ENCODE data around the gene SPTBN5.

The SPTBN5 gene

GRCh38 chr15:41893422-41894250 is at the start of gene SPTBN5:
SPTBN5 (minus strand) TSS chr15:41894053; CDS start chr15:41893497, 556 bp downstream.
- Histone ChIP-seq H3K4me3 (ENCODE audit: low read depth, low read length) (no peak within 1 kb of the TSS), H3K27me3 (ENCODE audit: control insufficient read depth, insufficient read depth, low read length) (no peaks in the 10 kb centered on the region), H3K36me3 (ENCODE audit: control insufficient read depth, insufficient read depth, low read length) (no peaks in the 10 kb centered on the region), H3K9ac (ENCODE audit: low read depth, low read length) (no peak within 1 kb of the TSS), H3K4me1 (ENCODE audit: control insufficient read depth, insufficient read depth, low read length) (peaks cover 2% of the 10 kb centered on the region), H3K9me3 (ENCODE audit: control insufficient read depth, insufficient read depth, low read length) (no peaks in the 10 kb centered on the region)

DNA sequence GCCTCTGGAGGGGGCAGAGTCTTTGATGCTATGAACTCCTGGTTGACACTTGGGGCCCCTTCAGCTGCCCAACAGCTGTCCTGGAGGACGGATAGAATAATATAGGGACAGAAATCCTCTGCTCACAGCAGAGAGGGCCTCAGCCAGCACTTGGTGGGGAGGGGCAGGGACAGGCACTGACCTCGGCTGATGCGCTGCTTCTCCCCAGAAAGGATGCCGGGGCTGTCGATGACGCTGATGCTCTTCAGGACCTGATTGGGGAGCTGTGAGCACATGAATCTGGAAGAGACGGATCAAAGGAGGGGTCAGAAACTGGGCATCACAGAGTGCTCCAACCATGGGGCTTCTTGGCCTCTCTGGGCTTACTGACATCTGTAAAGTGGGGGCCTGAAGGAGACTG is 49.0 kb upstream of the SPTBN5 start:
- Histone ChIP-seq H3K9ac (ENCODE audit: low read depth, low read length) (no peak overlapping the region), H3K4me3 (ENCODE audit: low read depth, low read length) (no peak overlapping the region), H3K36me3 (ENCODE audit: control insufficient read depth, insufficient read depth, low read length) (peaks cover 3% of the 10 kb centered on the region), H3K27me3 (ENCODE audit: control insufficient read depth, insufficient read depth, low read length) (no peaks in the 10 kb centered on the region), H3K4me1 (ENCODE audit: control insufficient read depth, insufficient read depth, low read length) (no peaks in the 10 kb centered on the region), H3K9me3 (ENCODE audit: control insufficient read depth, insufficient read depth, low read length) (no peaks in the 10 kb centered on the region)

- no peak overlapping the region for H3K9ac ChIP-seq (ENCODE audit: low read depth, low read length)
- H3K4me1 ChIP-seq (ENCODE audit: control insufficient read depth, insufficient read depth, low read length): no peaks in the 10 kb centered on the region
These were observed 48.0 kb upstream of the SPTBN5 start for GRCh38 chr15:41941644-41942415.

GRCh38 chr15:41940441-41940857 is 46.6 kb upstream of the SPTBN5 start:
- no peaks in the 10 kb centered on the region for H3K4me1 ChIP-seq (ENCODE audit: control insufficient read depth, insufficient read depth, low read length)
- peaks cover 3% of the 10 kb centered on the region for H3K36me3 ChIP-seq (ENCODE audit: control insufficient read depth, insufficient read depth, low read length)
- no peak overlapping the region for H3K4me3 ChIP-seq (ENCODE audit: low read depth, low read length)
- H3K9me3 ChIP-seq (ENCODE audit: control insufficient read depth, insufficient read depth, low read length): no peaks in the 10 kb centered on the region
- H3K27me3 ChIP-seq (ENCODE audit: control insufficient read depth, insufficient read depth, low read length): no peaks in the 10 kb centered on the region
- H3K9ac ChIP-seq (ENCODE audit: low read depth, low read length): no peak overlapping the region

More at GRCh38 chr15:41941644-41942415, 48.0 kb upstream of the SPTBN5 start:
- Histone ChIP-seq H3K9me3 (ENCODE audit: control insufficient read depth, insufficient read depth, low read length) (no peaks in the 10 kb centered on the region), H3K36me3 (ENCODE audit: control insufficient read depth, insufficient read depth, low read length) (peaks cover 3% of the 10 kb centered on the region), H3K27me3 (ENCODE audit: control insufficient read depth, insufficient read depth, low read length) (no peaks in the 10 kb centered on the region), H3K4me3 (ENCODE audit: low read depth, low read length) (no peak overlapping the region)

DNA sequence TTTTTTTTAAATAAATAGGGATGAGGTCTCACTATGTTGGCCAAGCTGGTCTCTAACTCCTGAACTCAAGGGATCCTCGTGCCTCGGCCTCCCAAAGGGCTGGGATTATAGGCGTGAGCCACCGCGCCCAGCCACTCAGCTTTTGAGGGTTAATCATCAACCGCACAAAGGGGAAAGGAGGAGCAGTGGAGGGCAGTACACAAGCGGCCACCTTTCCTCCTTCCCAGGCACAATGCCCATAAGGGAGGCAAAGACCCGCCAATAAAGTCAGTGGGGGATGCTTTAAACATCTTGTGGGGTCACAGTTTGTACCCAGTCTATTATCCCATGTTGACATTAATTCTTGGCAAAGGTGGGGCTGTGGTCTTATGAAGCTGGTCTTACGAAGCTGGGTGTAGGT is 46.1 kb upstream of the SPTBN5 start:
- Histone ChIP-seq H3K36me3 (ENCODE audit: control insufficient read depth, insufficient read depth, low read length) (peaks cover 3% of the 10 kb centered on the region), H3K9ac (ENCODE audit: low read depth, low read length) (no peak overlapping the region), H3K9me3 (ENCODE audit: control insufficient read depth, insufficient read depth, low read length) (no peaks in the 10 kb centered on the region), H3K4me3 (ENCODE audit: low read depth, low read length) (no peak overlapping the region), H3K4me1 (ENCODE audit: control insufficient read depth, insufficient read depth, low read length) (peaks cover 2% of the 10 kb centered on the region), H3K27me3 (ENCODE audit: control insufficient read depth, insufficient read depth, low read length) (no peaks in the 10 kb centered on the region)

DNA sequence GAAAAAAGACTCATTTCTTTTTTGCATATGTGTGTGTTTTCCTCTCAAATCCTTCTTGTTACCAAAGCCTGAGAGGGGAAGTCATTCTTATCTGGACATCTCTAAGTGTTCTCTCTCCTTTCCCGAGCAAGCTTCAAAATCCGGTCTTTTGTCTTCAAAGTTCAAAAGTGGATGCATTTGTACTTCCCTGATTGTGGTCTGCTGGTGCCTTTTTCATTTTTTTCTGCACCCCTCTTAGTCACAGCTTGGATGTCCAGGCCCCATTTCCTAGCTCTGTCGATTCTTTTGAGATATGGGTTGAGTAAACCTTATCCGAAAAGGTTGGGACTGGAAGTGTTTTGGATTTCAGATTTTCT is 43.7 kb upstream of the SPTBN5 start:
- Histone ChIP-seq H3K9ac (ENCODE audit: low read depth, low read length) (no peak overlapping the region), H3K4me3 (ENCODE audit: low read depth, low read length) (no peak overlapping the region), H3K9me3 (ENCODE audit: control insufficient read depth, insufficient read depth, low read length) (no peaks in the 10 kb centered on the region), H3K27me3 (ENCODE audit: control insufficient read depth, insufficient read depth, low read length) (no peaks in the 10 kb centered on the region), H3K4me1 (ENCODE audit: control insufficient read depth, insufficient read depth, low read length) (peaks cover 13% of the 10 kb centered on the region), H3K36me3 (ENCODE audit: control insufficient read depth, insufficient read depth, low read length) (peaks cover 5% of the 10 kb centered on the region)

- Histone ChIP-seq H3K9ac (ENCODE audit: low read depth, low read length) (no peak overlapping the region), H3K9me3 (ENCODE audit: control insufficient read depth, insufficient read depth, low read length) (no peaks in the 10 kb centered on the region), H3K27me3 (ENCODE audit: control insufficient read depth, insufficient read depth, low read length) (no peaks in the 10 kb centered on the region), H3K36me3 (ENCODE audit: control insufficient read depth, insufficient read depth, low read length) (peaks cover 9% of the 10 kb centered on the region), H3K4me3 (ENCODE audit: low read depth, low read length) (no peak overlapping the region), H3K4me1 (ENCODE audit: control insufficient read depth, insufficient read depth, low read length) (peaks cover 13% of the 10 kb centered on the region)
These were observed 43.1 kb upstream of the SPTBN5 start for GRCh38 chr15:41936649-41937567.

GRCh38 chr15:41936155-41936554 is 42.3 kb upstream of the SPTBN5 start:
- no peak overlapping the region for H3K9ac ChIP-seq (ENCODE audit: low read depth, low read length)
- H3K4me3 ChIP-seq (ENCODE audit: low read depth, low read length): no peak overlapping the region
- peaks cover 9% of the 10 kb centered on the region for H3K36me3 ChIP-seq (ENCODE audit: control insufficient read depth, insufficient read depth, low read length)
- H3K27me3 ChIP-seq (ENCODE audit: control insufficient read depth, insufficient read depth, low read length): no peaks in the 10 kb centered on the region
- peaks cover 13% of the 10 kb centered on the region for H3K4me1 ChIP-seq (ENCODE audit: control insufficient read depth, insufficient read depth, low read length)
- H3K9me3 ChIP-seq (ENCODE audit: control insufficient read depth, insufficient read depth, low read length): no peaks in the 10 kb centered on the region

- Histone ChIP-seq H3K27me3 (ENCODE audit: control insufficient read depth, insufficient read depth, low read length) (no peaks in the 10 kb centered on the region), H3K4me3 (ENCODE audit: low read depth, low read length) (no peak overlapping the region), H3K9me3 (ENCODE audit: control insufficient read depth, insufficient read depth, low read length) (no peaks in the 10 kb centered on the region), H3K9ac (ENCODE audit: low read depth, low read length) (no peak overlapping the region), H3K4me1 (ENCODE audit: control insufficient read depth, insufficient read depth, low read length) (peaks cover 13% of the 10 kb centered on the region), H3K36me3 (ENCODE audit: control insufficient read depth, insufficient read depth, low read length) (peaks cover 8% of the 10 kb centered on the region)
These were observed 41.7 kb upstream of the SPTBN5 start for GRCh38 chr15:41935566-41936020.

- Histone ChIP-seq H3K36me3 (ENCODE audit: control insufficient read depth, insufficient read depth, low read length) (peaks cover 6% of the 10 kb centered on the region), H3K27me3 (ENCODE audit: control insufficient read depth, insufficient read depth, low read length) (no peaks in the 10 kb centered on the region), H3K4me1 (ENCODE audit: control insufficient read depth, insufficient read depth, low read length) (peaks cover 13% of the 10 kb centered on the region), H3K9ac (ENCODE audit: low read depth, low read length) (no peak overlapping the region), H3K9me3 (ENCODE audit: control insufficient read depth, insufficient read depth, low read length) (no peaks in the 10 kb centered on the region), H3K4me3 (ENCODE audit: low read depth, low read length) (no peak overlapping the region)
These were observed 41.0 kb upstream of the SPTBN5 start for GRCh38 chr15:41934843-41935242.

GRCh38 chr15:41933771-41934170 is 39.9 kb upstream of the SPTBN5 start:
- no peak overlapping the region for H3K9ac ChIP-seq (ENCODE audit: low read depth, low read length)
- H3K27me3 ChIP-seq (ENCODE audit: control insufficient read depth, insufficient read depth, low read length): no peaks in the 10 kb centered on the region
- H3K9me3 ChIP-seq (ENCODE audit: control insufficient read depth, insufficient read depth, low read length): no peaks in the 10 kb centered on the region
- H3K4me3 ChIP-seq (ENCODE audit: low read depth, low read length): no peak overlapping the region
- H3K4me1 ChIP-seq (ENCODE audit: control insufficient read depth, insufficient read depth, low read length): peaks cover 18% of the 10 kb centered on the region
- peaks cover 6% of the 10 kb centered on the region for H3K36me3 ChIP-seq (ENCODE audit: control insufficient read depth, insufficient read depth, low read length)
